Stimulated activated CD4-positive, alpha-beta T cell treated with anti-CD3 and anti-CD28 coated beads, Interleukin-2, amount 100 ng/mL, for 4 hours (primary cell): ENCODE measurements around the gene CAPN6.

Experiments used
- DNase-seq: peaks from one replicate; pipeline ENCODE4 v3.0.0-alpha.2; 2020; ENCODE audit warnings: low read depth

CAPN6 gene

GRCh38 chrX:111270339-111270738, at the start of gene CAPN6:
Gene CAPN6, minus strand, starts transcription at chrX:111270483. Its CDS starts 6,547 bp downstream, at chrX:111263936.
- DNase-seq: no peak

GRCh38 chrX:111319451-111319850, 49.2 kb upstream of the CAPN6 start:
- no peak for DNase-seq

GRCh38 chrX:111318901-111319300, 48.6 kb upstream of the CAPN6 start:
- DNase-seq: no peak

GRCh38 chrX:111309083-111309482, 38.8 kb upstream of the CAPN6 start:
- DNase-seq: no peak

GRCh38 chrX:111308039-111308438, 37.8 kb upstream of the CAPN6 start:
- no peak for DNase-seq

GRCh38 chrX:111302284-111302683, 32.0 kb upstream of the CAPN6 start:
- DNase-seq: no peak

GRCh38 chrX:111288841-111289240, 18.6 kb upstream of the CAPN6 start:
- no peak for DNase-seq

GRCh38 chrX:111284631-111285293, 14.5 kb upstream of the CAPN6 start:
- no peak for DNase-seq

- DNase-seq: no peak
Measured at GRCh38 chrX:111283446-111283845, 13.2 kb upstream of the CAPN6 start.

GRCh38 chrX:111282991-111283390, 12.7 kb upstream of the CAPN6 start:
- DNase-seq: no peak

- DNase-seq: no peak
Measured at GRCh38 chrX:111282139-111282538, 11.9 kb upstream of the CAPN6 start.

GRCh38 chrX:111268506-111268905, 1.8 kb downstream of the CAPN6 start:
- no peak for DNase-seq

GRCh38 chrX:111265486-111265885, 4.8 kb downstream of the CAPN6 start:
- DNase-seq: no peak

GRCh38 chrX:111264385-111264784, 5.9 kb downstream of the CAPN6 start:
- DNase-seq: no peak

GRCh38 chrX:111262086-111262485, 8.2 kb downstream of the CAPN6 start:
- DNase-seq: no peak

- DNase-seq: no peak
Measured at GRCh38 chrX:111260451-111260850, 9.8 kb downstream of the CAPN6 start.

GRCh38 chrX:111259559-111259958, 10.7 kb downstream of the CAPN6 start:
- no peak for DNase-seq

GRCh38 chrX:111257733-111258132, 12.6 kb downstream of the CAPN6 start:
- no peak for DNase-seq

- DNase-seq: no peak
Measured at GRCh38 chrX:111254896-111255693, 15.2 kb downstream of the CAPN6 start.

GRCh38 chrX:111244235-111244750, 26.0 kb downstream of the CAPN6 start:
- no peak for DNase-seq

GRCh38 chrX:111216293-111216801, 53.9 kb downstream of the CAPN6 start:
- no peak for DNase-seq

GRCh38 chrX:111207851-111208250, 62.4 kb downstream of the CAPN6 start:
- DNase-seq: no peak

GRCh38 chrX:111200327-111200726, 70.0 kb downstream of the CAPN6 start:
- no peak for DNase-seq
